Effector memory CD4-positive, alpha-beta T cell (primary cell): ENCODE measurements around the gene TMEM25.

Source experiments
- DNase-seq, 3 donors: peaks; one replicate each; pipeline ENCODE4 v3.0.0-alpha.2; 2020
- H3K27ac ChIP-seq: 2 replicates; pipeline ENCODE4 v1.7.0; 2013; ENCODE audit warnings: mild to moderate bottlenecking, low read length, moderate library complexity; ENCODE audit not compliant: insufficient read depth, poor library complexity, severe bottlenecking
- H3K27me3 ChIP-seq: replicated peaks from 2 replicates; pipeline ENCODE4 v1.7.0; 2013; ENCODE audit warnings: mild to moderate bottlenecking, low read length; ENCODE audit not compliant: insufficient read depth, control insufficient read depth, poor library complexity, severe bottlenecking
- H3K36me3 ChIP-seq: 2 replicates; pipeline ENCODE4 v1.7.0; 2013; ENCODE audit warnings: mild to moderate bottlenecking, low read length, moderate library complexity; ENCODE audit not compliant: control insufficient read depth, insufficient read depth
- H3K4me1 ChIP-seq: 2 replicates; pipeline ENCODE4 v1.7.0; 2013; ENCODE audit warnings: low read length, mild to moderate bottlenecking; ENCODE audit not compliant: control insufficient read depth, insufficient read depth, poor library complexity, severe bottlenecking
- H3K4me3 ChIP-seq: 2 replicates; pipeline ENCODE4 v1.7.0; 2013; ENCODE audit warnings: low read length, low read depth, mild to moderate bottlenecking; ENCODE audit not compliant: insufficient read depth, poor library complexity, severe bottlenecking
- H3K9me3 ChIP-seq: 2 replicates; pipeline ENCODE4 v1.7.0; 2013; ENCODE audit warnings: mild to moderate bottlenecking, low read length, moderate library complexity; ENCODE audit not compliant: control insufficient read depth

The TMEM25 gene

DNA sequence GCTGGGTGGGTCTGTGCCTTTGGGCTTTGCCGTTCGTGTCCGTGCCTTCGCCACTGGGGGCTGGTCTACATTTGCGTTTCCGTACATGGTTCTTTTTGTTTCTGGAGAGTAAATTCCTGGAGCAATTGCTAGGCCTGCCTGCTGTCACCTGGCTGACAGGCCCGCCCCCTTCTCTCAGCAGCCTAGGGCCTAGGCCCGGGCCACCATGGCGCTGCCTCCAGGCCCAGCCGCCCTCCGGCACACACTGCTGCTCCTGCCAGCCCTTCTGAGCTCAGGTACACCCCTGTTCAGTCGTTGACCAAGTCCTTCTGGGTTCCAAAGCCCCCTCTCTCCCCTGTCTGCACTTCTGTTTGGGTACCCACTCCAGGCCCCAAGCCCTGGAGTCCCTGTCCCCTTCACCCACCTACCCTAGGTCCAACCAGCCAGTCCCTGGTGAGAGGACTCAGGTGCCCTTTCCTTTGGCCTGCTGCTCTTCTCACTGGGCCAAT lies 649 bp downstream of the TMEM25 start:
- Histone ChIP-seq H3K4me1 (peaks cover 14% of the 10 kb centered on the region), H3K27me3 (no peaks in the 10 kb centered on the region), H3K4me3 (peak overlapping the region; percentile 92), H3K27ac (peak overlapping the region; percentile 48), H3K36me3 (peaks cover 9% of the 10 kb centered on the region), H3K9me3 (no peaks in the 10 kb centered on the region)
- no peak for DNase-seq

DNA sequence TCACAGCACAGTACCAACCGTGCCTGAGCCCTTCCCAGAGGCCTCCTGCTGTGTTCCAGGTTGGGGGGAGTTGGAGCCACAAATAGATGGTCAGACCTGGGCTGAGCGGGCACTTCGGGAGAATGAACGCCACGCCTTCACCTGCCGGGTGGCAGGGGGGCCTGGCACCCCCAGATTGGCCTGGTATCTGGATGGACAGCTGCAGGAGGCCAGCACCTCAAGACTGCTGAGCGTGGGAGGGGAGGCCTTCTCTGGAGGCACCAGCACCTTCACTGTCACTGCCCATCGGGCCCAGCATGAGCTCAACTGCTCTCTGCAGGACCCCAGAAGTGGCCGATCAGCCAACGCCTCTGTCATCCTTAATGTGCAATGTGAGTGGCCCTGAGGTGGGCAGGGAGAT lies 1.1 kb downstream of the TMEM25 start:
- no peaks in the 10 kb centered on the region for H3K9me3 ChIP-seq
- peaks cover 14% of the 10 kb centered on the region for H3K4me1 ChIP-seq
- H3K27ac ChIP-seq, result peak overlapping the region; percentile 48
- no peak for DNase-seq
- H3K36me3 ChIP-seq, result peaks cover 9% of the 10 kb centered on the region
- H3K27me3 ChIP-seq, result no peaks in the 10 kb centered on the region
- no peak overlapping the region for H3K4me3 ChIP-seq

GRCh38 chr11:118532852-118533768 lies 2.1 kb downstream of the TMEM25 start:
- H3K4me3 ChIP-seq, result no peak overlapping the region
- H3K9me3 ChIP-seq, result no peaks in the 10 kb centered on the region

DNA sequence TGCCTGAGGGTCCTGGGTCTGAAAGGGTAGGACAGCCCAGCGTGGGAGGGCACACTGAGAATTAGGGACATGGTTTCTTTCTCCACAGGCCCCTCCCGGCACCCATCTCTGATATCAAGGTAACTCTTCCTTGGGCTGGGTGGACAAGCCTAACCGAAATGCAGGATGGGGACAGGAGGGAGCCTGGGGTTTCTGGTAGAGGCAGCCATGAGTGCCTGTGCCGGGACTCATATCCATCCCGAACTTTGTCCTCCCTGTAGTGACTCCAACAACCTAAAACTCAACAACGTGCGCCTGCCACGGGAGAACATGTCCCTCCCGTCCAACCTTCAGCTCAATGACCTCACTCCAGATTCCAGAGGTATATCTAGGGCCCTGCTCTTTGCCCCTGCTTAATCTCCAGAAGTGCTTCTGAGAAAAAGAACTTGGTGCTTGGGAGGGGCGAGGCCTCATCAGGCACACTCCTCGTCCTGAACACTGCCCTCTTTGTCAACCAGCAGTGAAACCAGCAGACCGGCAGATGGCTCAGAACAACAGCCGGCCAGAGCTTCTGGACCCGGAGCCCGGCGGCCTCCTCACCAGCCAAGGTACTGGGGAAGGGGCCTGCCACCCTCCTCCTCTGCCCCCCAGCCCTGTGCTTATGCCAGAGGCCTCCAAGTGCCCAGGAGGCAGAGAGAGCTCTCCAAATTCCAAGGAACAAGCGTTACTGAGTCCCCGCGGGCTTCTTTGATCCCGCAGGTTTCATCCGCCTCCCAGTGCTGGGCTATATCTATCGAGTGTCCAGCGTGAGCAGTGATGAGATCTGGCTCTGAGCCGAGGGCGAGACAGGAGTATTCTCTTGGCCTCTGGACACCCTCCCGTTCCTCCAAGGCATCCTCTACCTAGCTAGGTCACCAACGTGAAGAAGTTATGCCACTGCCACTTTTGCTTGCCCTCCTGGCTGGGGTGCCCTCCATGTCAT lies 3.1 kb downstream of the TMEM25 start:
- Histone ChIP-seq H3K36me3 (peaks cover 9% of the 10 kb centered on the region), H3K4me1 (peaks cover 14% of the 10 kb centered on the region), H3K9me3 (no peaks in the 10 kb centered on the region), H3K4me3 (no peak overlapping the region), H3K27ac (no peak overlapping the region), H3K27me3 (no peaks in the 10 kb centered on the region)
- DNase-seq, result no peak

More at GRCh38 chr11:118532852-118533768, 2.1 kb downstream of the TMEM25 start:
- DNase-seq, result no peak
- H3K36me3 ChIP-seq, result peaks cover 9% of the 10 kb centered on the region
- peaks cover 14% of the 10 kb centered on the region for H3K4me1 ChIP-seq
- H3K27ac ChIP-seq, result no peak overlapping the region
- no peaks in the 10 kb centered on the region for H3K27me3 ChIP-seq

DNA sequence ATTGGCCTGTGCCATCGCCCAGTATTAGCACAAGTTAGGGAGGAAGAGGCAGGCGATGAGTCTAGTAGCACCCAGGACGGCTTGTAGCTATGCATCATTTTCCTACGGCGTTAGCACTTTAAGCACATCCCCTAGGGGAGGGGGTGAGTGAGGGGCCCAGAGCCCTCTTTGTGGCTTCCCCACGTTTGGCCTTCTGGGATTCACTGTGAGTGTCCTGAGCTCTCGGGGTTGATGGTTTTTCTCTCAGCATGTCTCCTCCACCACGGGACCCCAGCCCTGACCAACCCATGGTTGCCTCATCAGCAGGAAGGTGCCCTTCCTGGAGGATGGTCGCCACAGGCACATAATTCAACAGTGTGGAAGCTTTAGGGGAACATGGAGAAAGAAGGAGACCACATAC lies 4.3 kb downstream of the TMEM25 start:
- no peak for DNase-seq
- H3K9me3 ChIP-seq, result no peaks in the 10 kb centered on the region
- H3K4me3 ChIP-seq, result no peak overlapping the region
- H3K27ac ChIP-seq, result no peak overlapping the region
- peaks cover 9% of the 10 kb centered on the region for H3K36me3 ChIP-seq
- no peaks in the 10 kb centered on the region for H3K27me3 ChIP-seq
- peaks cover 9% of the 10 kb centered on the region for H3K4me1 ChIP-seq

- no peak overlapping the region for H3K27ac ChIP-seq
- peaks cover 12% of the 10 kb centered on the region for H3K36me3 ChIP-seq
- H3K4me3 ChIP-seq, result no peak overlapping the region
- no peaks in the 10 kb centered on the region for H3K9me3 ChIP-seq
- H3K4me1 ChIP-seq, result peaks cover 3% of the 10 kb centered on the region
- no peaks in the 10 kb centered on the region for H3K27me3 ChIP-seq
- DNase-seq, result no peak
Observed at GRCh38 chr11:118536726-118537125, 5.7 kb downstream of the TMEM25 start.

- H3K4me3 ChIP-seq, result no peak overlapping the region
- H3K27me3 ChIP-seq, result no peaks in the 10 kb centered on the region
- no peak overlapping the region for H3K27ac ChIP-seq
- no peaks in the 10 kb centered on the region for H3K9me3 ChIP-seq
- no peaks in the 10 kb centered on the region for H3K4me1 ChIP-seq
- DNase-seq, result no peak
- H3K36me3 ChIP-seq, result peaks cover 15% of the 10 kb centered on the region
Observed at GRCh38 chr11:118537409-118537980, 6.5 kb downstream of the TMEM25 start.

GRCh38 chr11:118544010-118544646 lies 13.1 kb downstream of the TMEM25 start:
- no peaks in the 10 kb centered on the region for H3K27me3 ChIP-seq
- H3K9me3 ChIP-seq, result no peaks in the 10 kb centered on the region
- H3K4me3 ChIP-seq, result no peak overlapping the region
- DNase-seq, result no peak
- H3K36me3 ChIP-seq, result peaks cover 16% of the 10 kb centered on the region
- no peak overlapping the region for H3K27ac ChIP-seq
- H3K4me1 ChIP-seq, result no peaks in the 10 kb centered on the region

- Histone ChIP-seq H3K4me1 (no peaks in the 10 kb centered on the region), H3K4me3 (no peak overlapping the region), H3K9me3 (no peaks in the 10 kb centered on the region), H3K27me3 (no peaks in the 10 kb centered on the region), H3K27ac (no peak overlapping the region), H3K36me3 (peaks cover 16% of the 10 kb centered on the region)
- DNase-seq, result no peak
Observed at GRCh38 chr11:118544647-118545010, 13.6 kb downstream of the TMEM25 start.
